Right atrium auricular region (tissue), 2 donors: ENCODE data around the gene ZCCHC10. TPM values are rescaled to one million over a fixed set of nuclear protein-coding genes. Genes with fewer than 3 reads are reported as not detected.
A peak's percentile ranks its signal among the peaks of the same experiment; 100 is the strongest.

Source experiments
- DNase-seq: peaks from one replicate; pipeline ENCODE4 v3.0.0-alpha.2; 2019; ENCODE audit warnings: low spot score
- H3K27ac ChIP-seq, 2 donors: fragments of 200-600 bp; sonication (generic); 1 replicate in 1 of 2; 2 replicates in 1 of 2; pipeline ENCODE4 v1.5.1; 2016 to 2019
- H3K27me3 ChIP-seq, 2 donors: fragments of 200-600 bp; sonication (generic); one replicate each; pipeline versions ENCODE4 v1.5.1 to v1.6.0; 2017 to 2019
- H3K36me3 ChIP-seq: fragments of 200-600 bp; sonication (generic); one replicate; pipeline ENCODE4 v1.5.1; 2016
- H3K4me1 ChIP-seq, 2 donors: fragments of 200-600 bp; sonication (generic); one replicate each; pipeline versions ENCODE4 v1.5.1 to v1.6.0; 2017 to 2019
- H3K4me3 ChIP-seq, 2 donors: fragments of 200-600 bp; sonication (generic); 1 replicate in 1 of 2; 2 replicates in 1 of 2; pipeline ENCODE4 v1.5.1; 2017 to 2019; ENCODE audit warnings: mild to moderate bottlenecking in 1 of 2, moderate library complexity in 1 of 2
- H3K9me3 ChIP-seq, 2 donors: fragments of 200-600 bp; sonication (generic); one replicate each; pipeline ENCODE4 v1.5.1; 2019
- total RNA-seq, 2 donors: library from RNA; depleted of rRNA; stranded (reverse); fragments of >200 nt; gene quantifications; one replicate each; pipeline ENCODE4 v1.1.0, GENCODE V29; 2016
- TF ChIP-seq, protein P1 (sequence below), 2 donors: fragments of 200-600 bp; sonication (generic); IDR thresholded peaks; one replicate each; pipeline ENCODE4 v1.5.1; 2019; ENCODE audit warnings: antibody characterized with exemption in 2 of 2

Gene ZCCHC10
- total RNA-seq, 2 donors from 2014 or later, result 18.4 to 18.8 TPM

GRCh38 chr5:133063965-133064364 lies 37.6 kb upstream of the ZCCHC10 start:
- Histone ChIP-seq H3K9me3 (no peaks in the 10 kb centered on the region), H3K4me3 (no peak overlapping the region), H3K4me1 (no peaks in the 10 kb centered on the region), H3K27me3 (no peaks in the 10 kb centered on the region), H3K36me3 (peaks cover 17% of the 10 kb centered on the region), H3K27ac (no peak overlapping the region)
- TF ChIP-seq, protein P1, sequence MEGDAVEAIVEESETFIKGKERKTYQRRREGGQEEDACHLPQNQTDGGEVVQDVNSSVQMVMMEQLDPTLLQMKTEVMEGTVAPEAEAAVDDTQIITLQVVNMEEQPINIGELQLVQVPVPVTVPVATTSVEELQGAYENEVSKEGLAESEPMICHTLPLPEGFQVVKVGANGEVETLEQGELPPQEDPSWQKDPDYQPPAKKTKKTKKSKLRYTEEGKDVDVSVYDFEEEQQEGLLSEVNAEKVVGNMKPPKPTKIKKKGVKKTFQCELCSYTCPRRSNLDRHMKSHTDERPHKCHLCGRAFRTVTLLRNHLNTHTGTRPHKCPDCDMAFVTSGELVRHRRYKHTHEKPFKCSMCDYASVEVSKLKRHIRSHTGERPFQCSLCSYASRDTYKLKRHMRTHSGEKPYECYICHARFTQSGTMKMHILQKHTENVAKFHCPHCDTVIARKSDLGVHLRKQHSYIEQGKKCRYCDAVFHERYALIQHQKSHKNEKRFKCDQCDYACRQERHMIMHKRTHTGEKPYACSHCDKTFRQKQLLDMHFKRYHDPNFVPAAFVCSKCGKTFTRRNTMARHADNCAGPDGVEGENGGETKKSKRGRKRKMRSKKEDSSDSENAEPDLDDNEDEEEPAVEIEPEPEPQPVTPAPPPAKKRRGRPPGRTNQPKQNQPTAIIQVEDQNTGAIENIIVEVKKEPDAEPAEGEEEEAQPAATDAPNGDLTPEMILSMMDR (IDR thresholded peaks at IDR 0.05), result no peak
- DNase-seq, result no peak

DNA sequence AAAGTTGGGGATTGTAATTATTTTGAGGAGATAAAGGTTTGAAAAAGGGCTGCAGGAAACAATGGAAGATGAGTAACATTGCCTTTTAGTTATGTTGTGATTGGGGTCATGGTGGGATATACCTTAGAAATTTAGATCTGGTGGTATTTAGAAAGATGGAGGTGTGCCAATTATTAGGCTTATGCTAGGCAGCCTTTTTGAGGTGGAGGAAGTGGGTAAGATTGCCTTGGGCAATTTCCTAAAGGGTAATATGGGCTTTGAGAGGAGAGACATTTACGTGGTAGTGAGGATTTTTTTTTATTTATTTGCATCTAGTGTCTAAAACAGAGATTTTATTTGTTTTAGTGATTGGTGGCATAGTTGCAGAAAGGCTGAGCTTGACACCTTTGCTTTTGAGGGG lies 35.9 kb upstream of the ZCCHC10 start:
- Histone ChIP-seq H3K9me3 (no peaks in the 10 kb centered on the region), H3K4me1 (no peaks in the 10 kb centered on the region), H3K27me3 (no peaks in the 10 kb centered on the region), H3K36me3 (peaks cover 4% of the 10 kb centered on the region), H3K27ac (no peak overlapping the region), H3K4me3 (no peak overlapping the region)
- DNase-seq, result no peak
- TF ChIP-seq, protein P1 (IDR thresholded peaks at IDR 0.05), result no peak

- no peak for DNase-seq
- Histone ChIP-seq H3K27ac (no peak overlapping the region), H3K4me1 (peaks cover 0 to 9% of the 10 kb centered on the region in 2 donors), H3K27me3 (no peaks in the 10 kb centered on the region), H3K9me3 (no peaks in the 10 kb centered on the region), H3K4me3 (no peak overlapping the region), H3K36me3 (no peaks in the 10 kb centered on the region)
- TF ChIP-seq, protein P1 (IDR thresholded peaks at IDR 0.05), result no peak
These were observed 33.3 kb upstream of the ZCCHC10 start for GRCh38 chr5:133059621-133060020.

GRCh38 chr5:133056891-133057290 lies 30.5 kb upstream of the ZCCHC10 start:
- Histone ChIP-seq H3K36me3 (no peaks in the 10 kb centered on the region), H3K9me3 (no peaks in the 10 kb centered on the region), H3K4me3 (no peak overlapping the region), H3K27ac (no peak overlapping the region), H3K4me1 (peaks cover 0 to 28% of the 10 kb centered on the region in 2 donors), H3K27me3 (no peaks in the 10 kb centered on the region)
- no peak for DNase-seq
- TF ChIP-seq, protein P1 (IDR thresholded peaks at IDR 0.05), result no peak

DNA sequence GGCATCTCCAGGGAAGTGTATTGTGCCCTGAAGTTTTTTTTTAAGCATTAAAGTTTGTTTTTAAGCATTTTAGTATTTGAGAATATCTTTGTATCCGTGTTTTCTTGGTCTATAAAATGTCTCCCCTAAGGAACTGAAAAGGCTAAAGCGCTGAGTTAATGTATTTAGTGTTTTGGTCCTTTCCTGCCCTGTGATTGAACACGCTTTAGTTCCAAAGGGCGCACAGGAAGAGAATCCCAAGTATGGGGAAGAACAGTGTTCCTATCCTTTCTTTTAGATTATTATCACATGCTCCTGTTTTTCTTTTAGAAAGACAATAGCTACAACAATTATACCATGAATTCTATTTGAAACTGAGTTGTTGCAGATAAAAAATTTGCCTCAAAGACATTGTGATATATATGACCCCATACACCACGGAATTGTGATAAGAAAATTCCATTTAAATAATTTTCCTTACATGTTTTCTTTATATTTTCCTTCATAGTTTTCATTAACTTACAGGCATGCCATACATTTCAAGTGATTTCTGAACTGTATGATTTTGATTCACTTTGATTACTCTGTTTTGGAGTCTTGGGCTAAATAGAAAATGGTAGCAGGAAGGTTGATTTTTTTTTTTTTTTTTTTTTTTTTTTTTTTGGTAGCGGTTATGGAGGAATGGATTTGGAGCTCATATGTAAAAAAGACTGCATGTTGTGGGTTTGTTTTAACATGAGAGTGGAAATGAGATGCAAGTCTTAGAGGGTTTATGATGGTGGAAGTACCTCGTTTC lies 28.5 kb upstream of the ZCCHC10 start:
- no peak overlapping the region for H3K4me3 ChIP-seq
- DNase-seq, result no peak
- no peaks in the 10 kb centered on the region for H3K36me3 ChIP-seq
- no peaks in the 10 kb centered on the region for H3K27me3 ChIP-seq
- peaks cover 0 to 37% of the 10 kb centered on the region in 2 donors for H3K4me1 ChIP-seq
- TF ChIP-seq, protein P1 (IDR thresholded peaks at IDR 0.05), result no peak
- no peak overlapping the region for H3K27ac ChIP-seq
- no peaks in the 10 kb centered on the region for H3K9me3 ChIP-seq

DNA sequence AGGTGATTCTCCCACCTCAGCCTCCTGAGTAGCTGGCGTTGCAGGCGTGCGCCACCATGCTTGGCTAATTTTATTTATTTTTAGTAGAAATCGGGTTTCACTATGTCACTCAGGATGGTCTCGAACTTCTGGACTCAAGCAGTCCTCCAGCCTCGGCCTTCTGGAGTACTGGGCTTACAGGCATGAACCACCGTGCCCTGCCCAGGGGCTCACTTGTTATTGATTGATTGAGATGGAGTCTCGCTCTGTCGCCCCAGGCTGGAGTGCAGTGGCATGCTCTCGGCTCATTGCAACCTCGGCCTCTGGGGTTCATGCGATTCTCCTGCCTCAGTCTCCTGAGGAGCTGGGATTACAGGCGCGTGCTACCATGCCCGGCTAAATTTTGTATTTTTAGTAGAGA lies 27.1 kb upstream of the ZCCHC10 start:
- TF ChIP-seq, protein P1 (IDR thresholded peaks at IDR 0.05), result no peak
- H3K27ac ChIP-seq, result no peak overlapping the region
- H3K9me3 ChIP-seq, result no peaks in the 10 kb centered on the region
- peak overlapping the region in 1 of 2 donors; percentile 76 for H3K4me3 ChIP-seq
- H3K27me3 ChIP-seq, result no peaks in the 10 kb centered on the region
- DNase-seq, result no peak
- no peaks in the 10 kb centered on the region for H3K36me3 ChIP-seq
- H3K4me1 ChIP-seq, result peaks cover 0 to 48% of the 10 kb centered on the region in 2 donors
